ENCODE measurements around the gene CD46. TPM values are rescaled to one million over a fixed set of nuclear protein-coding genes. Genes with fewer than 3 reads are reported as not detected.
"Not testable (repeated sequence)": the region's sequence is repeated elsewhere in the genome, so short reads cannot be mapped to it uniquely, and the experiment has no call there.

Gene CD46
- total and polyA plus RNA-seq, 2 donors (not counting 1 experiment from before 2014, with no cell fraction given): 38.6 to 173 TPM

- Histone ChIP-seq H2AFZ (ENCODE audit: insufficient read depth, low read depth, low read length, poor library complexity, severe bottlenecking) (no peak overlapping the region), H3K36me3 (replicated peaks in 1 of 2; ENCODE audit: control extremely low read depth in 1 of 2, control insufficient read depth in 1 of 2, extremely low read depth in 1 of 2, insufficient read depth in 2 of 2, low read length in 1 of 2) (peaks cover 6 to 49% of the 10 kb centered on the region in 2 experiments), H3K4me1 (ENCODE audit: control insufficient read depth in 2 of 2, insufficient read depth in 2 of 2, low read length in 2 of 2) (no peaks in the 10 kb centered on the region), H4K20me1 (ENCODE audit: control insufficient read depth, insufficient read depth, low read length, poor library complexity, severe bottlenecking) (no peaks in the 10 kb centered on the region), H3K4me2 (replicated peaks; ENCODE audit: low read depth, low read length, poor library complexity, severe bottlenecking) (no peak overlapping the region), H3K79me2 (ENCODE audit: control insufficient read depth, insufficient read depth, low read length) (no peaks in the 10 kb centered on the region), H3K9ac (ENCODE audit: low read length) (no peak overlapping the region), H3K9me3 (ENCODE audit: control extremely low read depth in 1 of 3, control insufficient read depth in 2 of 3, insufficient read depth in 1 of 3, low read length in 2 of 3) (peaks cover 0 to 7% (median 0%) of the 10 kb centered on the region in 3 donors), H3K4me3 (ENCODE audit: control extremely low read depth in 1 of 5, extremely low read depth in 1 of 5, insufficient read depth in 1 of 5, low read depth in 2 of 5, low read length in 4 of 5) (no peak overlapping the region), H3K27me3 (replicated peaks in 1 of 4; ENCODE audit: control extremely low read depth in 1 of 4, control insufficient read depth in 3 of 4, insufficient read depth in 4 of 4, low read length in 3 of 4) (no peaks in the 10 kb centered on the region), H3K27ac (ENCODE audit: low read length in 2 of 2) (no peak overlapping the region)
- Mint-ChIP-seq H3K27me3 (no peaks in the 10 kb centered on the region), H3K4me1 (no peaks in the 10 kb centered on the region), H3K9me3 (ENCODE audit: insufficient read depth) (peaks cover 4% of the 10 kb centered on the region), H3K27ac (no peak overlapping the region), H3K4me3 (no peak overlapping the region)
- ChIA-PET POLR2A (no interaction called here), CTCF (no interaction called here)
- ATAC-seq (ENCODE audit: low read depth) (no peak), DNase-seq (no peak)
- no peak for TF ChIP-seq EZH2 (IDR thresholded peaks at IDR 0.05; ENCODE audit: borderline replicate concordance, insufficient read depth, low read depth, low read length, poor library complexity, severe bottlenecking)
- TF ChIP-seq CTCF (IDR thresholded peaks at IDR 0.05): no peak
- intact Hi-C loops (cut with micrococcal nuclease): no loop called here
- WGBS (ENCODE audit: insufficient coverage): no CpG with 5 or more reads among the region's 1 CpG
Observed at GRCh38 chr1:207766569-207766968, 14.7 kb downstream of the CD46 start.

DNA sequence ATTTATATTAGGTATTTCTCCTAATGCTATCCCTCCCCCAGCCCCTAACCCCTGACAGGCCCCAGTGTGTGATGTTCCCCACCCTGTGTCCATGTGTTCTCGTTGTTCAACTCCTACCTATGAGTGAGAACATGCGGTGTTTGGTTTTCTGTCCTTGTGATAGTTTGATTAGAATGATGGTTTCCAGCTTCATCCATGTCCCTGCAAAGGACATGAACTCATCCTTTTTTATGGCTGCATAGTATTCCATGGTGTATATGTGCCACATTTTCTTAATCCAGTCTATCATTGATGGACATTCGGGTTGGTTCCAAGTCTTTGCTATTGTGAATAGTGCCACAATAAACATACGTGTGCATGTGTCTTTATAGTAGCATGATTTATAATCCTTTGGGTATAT is 18.7 kb downstream of the CD46 start:
- H3K4me1 Mint-ChIP-seq; POLR2A ChIA-PET; H3K27ac Mint-ChIP-seq; H3K27me3 Mint-ChIP-seq; ATAC-seq (ENCODE audit: low read depth); H3K9me3 ChIP-seq (ENCODE audit: control extremely low read depth in 1 of 3, control insufficient read depth in 2 of 3, insufficient read depth in 1 of 3, low read length in 2 of 3); H3K27me3 ChIP-seq (replicated peaks in 1 of 4; ENCODE audit: control extremely low read depth in 1 of 4, control insufficient read depth in 3 of 4, insufficient read depth in 4 of 4, low read length in 3 of 4); H3K79me2 ChIP-seq (ENCODE audit: control insufficient read depth, insufficient read depth, low read length); H3K4me3 Mint-ChIP-seq; DNase-seq; H3K4me3 ChIP-seq (ENCODE audit: control extremely low read depth in 1 of 5, extremely low read depth in 1 of 5, insufficient read depth in 1 of 5, low read depth in 2 of 5, low read length in 4 of 5); H3K4me2 ChIP-seq (replicated peaks; ENCODE audit: low read depth, low read length, poor library complexity, severe bottlenecking); H3K27ac ChIP-seq (ENCODE audit: low read length in 2 of 2); H3K4me1 ChIP-seq (ENCODE audit: control insufficient read depth in 2 of 2, insufficient read depth in 2 of 2, low read length in 2 of 2); H4K20me1 ChIP-seq (ENCODE audit: control insufficient read depth, insufficient read depth, low read length, poor library complexity, severe bottlenecking); H3K9ac ChIP-seq (ENCODE audit: low read length); CTCF ChIA-PET; H2AFZ ChIP-seq (ENCODE audit: insufficient read depth, low read depth, low read length, poor library complexity, severe bottlenecking); intact Hi-C loops (cut with micrococcal nuclease): not testable (repeated sequence)
- peaks cover 4 to 25% of the 10 kb centered on the region in 2 experiments for H3K36me3 ChIP-seq (replicated peaks in 1 of 2; ENCODE audit: control extremely low read depth in 1 of 2, control insufficient read depth in 1 of 2, extremely low read depth in 1 of 2, insufficient read depth in 2 of 2, low read length in 1 of 2)
- WGBS (ENCODE audit: insufficient coverage): 92% methylated on average over 2 of the region's 4 CpGs
- peaks cover 11% of the 10 kb centered on the region for H3K9me3 Mint-ChIP-seq (ENCODE audit: insufficient read depth)

DNA sequence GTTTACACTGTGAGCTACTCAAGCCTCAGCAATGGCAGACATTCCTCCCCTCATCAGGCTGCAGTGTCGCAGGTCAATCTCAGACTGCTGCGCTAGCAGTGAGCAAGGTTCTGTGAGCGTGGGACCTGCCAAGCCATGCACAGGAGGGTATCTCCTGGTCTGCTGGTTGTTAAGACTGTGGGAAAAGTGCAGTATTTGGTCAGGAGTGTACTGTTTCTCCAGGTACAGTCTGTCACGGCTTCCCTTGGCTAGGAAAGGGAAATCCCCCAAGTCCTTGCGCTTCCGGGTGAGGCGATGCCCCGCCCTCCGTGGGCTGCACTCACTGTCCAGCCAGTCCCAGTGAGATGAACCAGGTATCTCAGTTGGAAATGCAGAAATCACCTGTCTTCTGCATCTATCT is 24.2 kb downstream of the CD46 start:
- H3K79me2 ChIP-seq (ENCODE audit: control insufficient read depth, insufficient read depth, low read length): peaks cover 11% of the 10 kb centered on the region
- POLR2A ChIA-PET: not testable (repeated sequence)
- peaks cover 13% of the 10 kb centered on the region for H3K4me1 Mint-ChIP-seq

More for the DNA sequence above, 24.2 kb downstream of the CD46 start:
- H4K20me1 ChIP-seq (ENCODE audit: control insufficient read depth, insufficient read depth, low read length, poor library complexity, severe bottlenecking); H2AFZ ChIP-seq (ENCODE audit: insufficient read depth, low read depth, low read length, poor library complexity, severe bottlenecking); H3K27ac ChIP-seq (ENCODE audit: low read length in 2 of 2); H3K9me3 ChIP-seq (ENCODE audit: control extremely low read depth in 1 of 3, control insufficient read depth in 2 of 3, insufficient read depth in 1 of 3, low read length in 2 of 3); CTCF ChIA-PET; H3K27ac Mint-ChIP-seq; H3K4me1 ChIP-seq (ENCODE audit: control insufficient read depth in 2 of 2, insufficient read depth in 2 of 2, low read length in 2 of 2); H3K27me3 ChIP-seq (replicated peaks in 1 of 4; ENCODE audit: control extremely low read depth in 1 of 4, control insufficient read depth in 3 of 4, insufficient read depth in 4 of 4, low read length in 3 of 4); H3K4me2 ChIP-seq (replicated peaks; ENCODE audit: low read depth, low read length, poor library complexity, severe bottlenecking); H3K4me3 Mint-ChIP-seq; H3K4me3 ChIP-seq (ENCODE audit: control extremely low read depth in 1 of 5, extremely low read depth in 1 of 5, insufficient read depth in 1 of 5, low read depth in 2 of 5, low read length in 4 of 5); ATAC-seq (ENCODE audit: low read depth); H3K27me3 Mint-ChIP-seq; H3K9ac ChIP-seq (ENCODE audit: low read length); DNase-seq; intact Hi-C loops (cut with micrococcal nuclease): not testable (repeated sequence)
- H3K36me3 ChIP-seq (replicated peaks in 1 of 2; ENCODE audit: control extremely low read depth in 1 of 2, control insufficient read depth in 1 of 2, extremely low read depth in 1 of 2, insufficient read depth in 2 of 2, low read length in 1 of 2): peaks cover 0 to 20% of the 10 kb centered on the region in 2 experiments
- 93% methylated on average over 9 of the region's 9 CpGs for WGBS (ENCODE audit: insufficient coverage)
- peaks cover 18% of the 10 kb centered on the region for H3K9me3 Mint-ChIP-seq (ENCODE audit: insufficient read depth)
